Astrocyte (in vitro differentiated cells and primary cell): Measurements from ENCODE around the gene BICD1. TPM values are rescaled to one million over a fixed set of nuclear protein-coding genes. Genes with fewer than 3 reads are reported as not detected.

Experiments
- DNase-seq: peaks from one replicate; pipeline ENCODE4 v3.0.0-alpha.2; 2010; ENCODE audit warnings: low read depth
- FAIRE-seq: peaks from 2 replicates; lab custom pipeline; 2011; peaks lifted over from hg19 to GRCh38; lab: Jason Lieb, UNC
- H2AFZ ChIP-seq: 2 replicates; pipeline ENCODE4 v1.6.0; 2012; ENCODE audit warnings: low read depth, low read length, inconsistent platforms
- H3K27ac ChIP-seq: 2 replicates; pipeline ENCODE4 v1.5.1; 2011; ENCODE audit warnings: low read depth, low read length, inconsistent platforms
- H3K27me3 ChIP-seq: 2 replicates; pipeline ENCODE4 v1.6.0; 2011; ENCODE audit warnings: low read length, inconsistent platforms; ENCODE audit not compliant: insufficient read depth
- H3K36me3 ChIP-seq: 2 replicates; pipeline ENCODE4 v1.5.1; 2011; ENCODE audit warnings: low read length, inconsistent platforms; ENCODE audit not compliant: insufficient read depth
- H3K4me1 ChIP-seq: 2 replicates; pipeline ENCODE4 v1.5.1; 2011; ENCODE audit warnings: low read length, inconsistent platforms; ENCODE audit not compliant: insufficient read depth
- H3K4me2 ChIP-seq: 2 replicates; pipeline ENCODE4 v1.6.0; 2012; ENCODE audit warnings: low read length, inconsistent platforms
- H3K4me3 ChIP-seq: 2 replicates; pipeline ENCODE4 v1.5.1; 2011; ENCODE audit warnings: low read depth, mild to moderate bottlenecking, low read length, inconsistent platforms; ENCODE audit not compliant: insufficient read depth
- H3K79me2 ChIP-seq: 2 replicates; pipeline ENCODE4 v1.6.0; 2012; ENCODE audit warnings: mild to moderate bottlenecking, low read length, inconsistent platforms; ENCODE audit not compliant: insufficient read depth
- H3K9ac ChIP-seq: 2 replicates; pipeline ENCODE4 v1.6.0; 2012; ENCODE audit warnings: mild to moderate bottlenecking, low read length, inconsistent platforms
- H3K9me3 ChIP-seq: 2 replicates; pipeline ENCODE4 v1.5.1; 2012; ENCODE audit warnings: low read depth, mild to moderate bottlenecking, low read length, inconsistent platforms; ENCODE audit not compliant: insufficient read depth
- H4K20me1 ChIP-seq: 2 replicates; pipeline ENCODE4 v1.6.0; 2012; ENCODE audit warnings: low read length, inconsistent platforms; ENCODE audit not compliant: insufficient read depth
- H3K27ac Mint-ChIP-seq: one replicate; pipeline ENCODE4 v1.8.0; 2021; ENCODE audit warnings: mild to moderate bottlenecking, mixed read lengths; ENCODE audit not compliant: unreplicated experiment
- H3K27me3 Mint-ChIP-seq: one replicate; pipeline ENCODE4 v1.8.0; 2021; ENCODE audit warnings: low read depth, mixed read lengths; ENCODE audit not compliant: unreplicated experiment
- H3K36me3 Mint-ChIP-seq: one replicate; pipeline ENCODE4 v1.8.0; 2021; ENCODE audit warnings: low read depth, mixed read lengths; ENCODE audit not compliant: unreplicated experiment
- H3K4me1 Mint-ChIP-seq: one replicate; pipeline ENCODE4 v1.8.0; 2021; ENCODE audit warnings: low read depth, mixed read lengths; ENCODE audit not compliant: unreplicated experiment
- H3K4me3 Mint-ChIP-seq: one replicate; pipeline ENCODE4 v1.8.0; 2021; ENCODE audit warnings: mild to moderate bottlenecking, moderate library complexity, mixed read lengths; ENCODE audit not compliant: unreplicated experiment
- H3K9me3 Mint-ChIP-seq: one replicate; pipeline ENCODE4 v1.8.0; 2021; ENCODE audit warnings: mild to moderate bottlenecking, mixed read lengths; ENCODE audit not compliant: unreplicated experiment
- CTCF ChIP-seq: IDR thresholded peaks from 2 replicates; pipeline ENCODE4 v1.5.1; 2011; ENCODE audit warnings: low read depth, mild to moderate bottlenecking, inconsistent platforms, low read length, moderate library complexity; ENCODE audit not compliant: insufficient read depth
- EZH2 ChIP-seq: IDR thresholded peaks from 2 replicates; pipeline ENCODE4 v1.6.1; 2012; ENCODE audit warnings: mild to moderate bottlenecking, low read length, inconsistent platforms; ENCODE audit not compliant: insufficient read depth
- total RNA-seq: library from RNA; stranded (reverse); gene quantifications from 2 replicates; pipeline ENCODE4 v1.2.1, GENCODE V29; 2021

BICD1 gene
- total RNA-seq, 1 donor from 2014 or later: 28.7 TPM

- Histone ChIP-seq H3K9ac (no peak overlapping the region), H3K4me1 (peaks cover 8% of the 10 kb centered on the region), H3K4me2 (no peak overlapping the region), H3K79me2 (peaks cover 93% of the 10 kb centered on the region), H3K36me3 (no peaks in the 10 kb centered on the region), H3K27ac (no peak overlapping the region), H3K27me3 (no peaks in the 10 kb centered on the region), H2AFZ (no peak overlapping the region), H3K9me3 (no peaks in the 10 kb centered on the region), H3K4me3 (no peak overlapping the region), H4K20me1 (peaks cover 59% of the 10 kb centered on the region)
- TF ChIP-seq CTCF: no peak
- no peak for TF ChIP-seq EZH2
- Mint-ChIP-seq H3K4me3 (no peak overlapping the region), H3K9me3 (peaks cover 2% of the 10 kb centered on the region), H3K4me1 (peaks cover 1% of the 10 kb centered on the region), H3K36me3 (peaks cover 5% of the 10 kb centered on the region), H3K27me3 (no peaks in the 10 kb centered on the region), H3K27ac (no peak overlapping the region)
- no peak for FAIRE-seq
- DNase-seq: no peak
These were observed 38.4 kb downstream of the BICD1 start for GRCh38 chr12:32145096-32145495.

GRCh38 chr12:32146074-32146873, 39.6 kb downstream of the BICD1 start:
- H4K20me1 ChIP-seq: peaks cover 54% of the 10 kb centered on the region
- Mint-ChIP-seq H3K27ac (no peak overlapping the region), H3K4me3 (no peak overlapping the region), H3K36me3 (peaks cover 9% of the 10 kb centered on the region), H3K27me3 (no peaks in the 10 kb centered on the region), H3K9me3 (peaks cover 4% of the 10 kb centered on the region), H3K4me1 (no peaks in the 10 kb centered on the region)
- FAIRE-seq (peak; percentile 20), DNase-seq (no peak)
- H3K36me3 ChIP-seq: no peaks in the 10 kb centered on the region
- H2AFZ ChIP-seq: no peak overlapping the region
- H3K9me3 ChIP-seq: no peaks in the 10 kb centered on the region
- no peak overlapping the region for H3K9ac ChIP-seq
- H3K27ac ChIP-seq: no peak overlapping the region
- peaks cover 91% of the 10 kb centered on the region for H3K79me2 ChIP-seq
- H3K4me3 ChIP-seq: no peak overlapping the region
- no peaks in the 10 kb centered on the region for H3K27me3 ChIP-seq
- no peak overlapping the region for H3K4me2 ChIP-seq
- H3K4me1 ChIP-seq: peaks cover 7% of the 10 kb centered on the region
- TF ChIP-seq CTCF: no peak
- TF ChIP-seq EZH2: no peak

- H3K4me1 ChIP-seq: peaks cover 7% of the 10 kb centered on the region
- H3K4me1 Mint-ChIP-seq: no peaks in the 10 kb centered on the region
- H3K36me3 ChIP-seq: no peaks in the 10 kb centered on the region
- no peaks in the 10 kb centered on the region for H3K27me3 ChIP-seq
- TF ChIP-seq EZH2 (no peak), CTCF (no peak)
- H3K79me2 ChIP-seq: peaks cover 89% of the 10 kb centered on the region
- H2AFZ ChIP-seq: no peak overlapping the region
- peak overlapping the region; percentile 6 for H3K4me3 ChIP-seq
- peak overlapping the region; percentile 28 for H3K27ac Mint-ChIP-seq
- peaks cover 4% of the 10 kb centered on the region for H3K9me3 Mint-ChIP-seq
- peaks cover 56% of the 10 kb centered on the region for H4K20me1 ChIP-seq
- peak overlapping the region; percentile 38 for H3K9ac ChIP-seq
- H3K27ac ChIP-seq: peak overlapping the region; percentile 70
- peak overlapping the region; percentile 55 for H3K4me2 ChIP-seq
- no peaks in the 10 kb centered on the region for H3K27me3 Mint-ChIP-seq
- no peak for FAIRE-seq
- peak; percentile 91 for DNase-seq
- H3K4me3 Mint-ChIP-seq: no peak overlapping the region
- H3K36me3 Mint-ChIP-seq: peaks cover 9% of the 10 kb centered on the region
- no peaks in the 10 kb centered on the region for H3K9me3 ChIP-seq
These were observed 41.7 kb downstream of the BICD1 start for GRCh38 chr12:32148372-32148771.
